ENCODE measurements around the gene SLC39A11.
"Not testable (repeated sequence)": the region's sequence is repeated elsewhere in the genome, so short reads cannot be mapped to it uniquely, and the experiment has no call there.

The SLC39A11 gene

DNA sequence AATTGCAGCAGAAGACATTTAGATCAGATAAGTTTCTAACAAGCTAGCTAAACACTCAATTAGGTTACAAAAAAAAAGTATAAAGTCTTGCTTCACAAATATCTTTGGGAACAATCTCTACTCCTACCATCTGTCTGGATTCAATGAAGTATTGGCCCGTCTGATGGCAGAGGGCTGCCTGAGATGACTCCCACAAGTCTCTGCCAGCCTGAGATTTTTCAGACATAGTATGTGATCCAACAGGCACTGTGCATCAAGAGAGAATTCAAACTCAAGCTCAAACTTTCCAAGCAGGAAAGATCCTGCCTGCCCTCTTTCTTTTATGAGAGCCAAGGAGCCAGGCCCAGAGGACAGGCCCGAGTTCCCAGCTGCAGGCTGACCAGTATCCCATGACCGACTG is 22.6 kb downstream of the SLC39A11 start:
- no peak for DNase-seq

DNA sequence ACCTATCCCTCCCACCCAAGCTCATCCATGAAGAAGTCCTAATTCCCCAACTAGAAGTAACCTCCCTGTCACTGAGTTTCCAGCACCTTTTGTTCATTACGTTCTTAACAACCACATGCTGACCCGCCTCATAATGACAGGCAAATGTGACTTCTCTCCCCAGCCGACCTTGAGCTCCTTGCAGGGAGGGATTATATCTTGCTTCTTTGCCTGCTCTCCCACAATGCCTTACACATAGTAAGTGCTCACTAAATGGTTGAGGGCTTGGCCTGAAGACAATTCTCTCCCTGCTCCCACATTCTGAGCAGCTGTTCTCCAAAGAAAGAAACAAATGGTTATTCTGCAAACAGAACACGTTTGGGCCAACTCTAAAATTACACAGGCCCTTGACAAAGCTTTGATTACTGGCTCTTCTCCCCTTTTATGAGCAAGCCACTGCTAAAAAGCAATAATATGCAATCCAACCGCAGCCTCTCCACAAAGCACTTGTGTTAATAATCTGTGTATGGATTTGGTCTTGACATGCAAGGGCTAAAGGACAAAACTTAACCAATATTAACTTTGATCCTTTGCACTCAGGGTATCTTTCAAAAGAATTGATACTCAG is 23.2 kb downstream of the SLC39A11 start:
- no peak for DNase-seq

DNA sequence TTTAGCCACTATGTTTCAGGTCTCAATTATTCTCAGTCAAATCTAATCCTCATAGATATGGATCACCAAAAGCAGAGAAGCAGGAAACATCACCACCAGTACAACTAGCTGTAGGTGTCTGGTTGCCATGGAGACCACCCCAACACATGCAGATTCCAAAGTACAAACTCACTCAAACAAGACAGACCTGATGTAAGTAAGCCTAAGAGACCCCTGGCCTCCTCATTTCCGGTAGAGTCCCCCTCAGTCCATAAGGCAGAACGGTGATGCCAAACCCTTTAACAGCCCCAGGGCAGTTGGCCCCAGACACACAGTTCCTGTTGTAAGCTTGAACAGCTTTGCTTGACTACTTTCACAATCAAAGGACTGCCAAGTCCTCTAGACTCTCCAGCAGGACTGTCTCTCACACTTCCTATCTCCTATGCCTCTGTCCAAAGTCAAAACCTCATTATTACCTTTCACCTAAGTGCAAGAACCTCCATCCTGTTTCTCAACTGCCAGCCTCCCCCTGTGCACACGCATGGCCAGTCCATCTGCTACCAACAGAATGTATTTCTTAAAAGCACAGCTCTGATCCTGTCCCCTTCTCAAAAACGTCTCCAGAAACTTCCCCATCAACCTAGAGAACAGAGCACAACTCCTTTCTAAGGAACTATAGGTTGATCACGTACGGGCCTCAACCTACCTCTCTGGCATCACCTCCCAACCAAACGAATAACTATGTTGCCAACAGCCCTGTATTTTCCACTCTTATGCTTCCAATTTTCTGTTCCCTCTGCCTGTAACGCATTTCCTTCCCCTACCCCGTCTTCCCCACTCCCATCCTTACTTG is 23.9 kb downstream of the SLC39A11 start:
- no peak for DNase-seq

DNA sequence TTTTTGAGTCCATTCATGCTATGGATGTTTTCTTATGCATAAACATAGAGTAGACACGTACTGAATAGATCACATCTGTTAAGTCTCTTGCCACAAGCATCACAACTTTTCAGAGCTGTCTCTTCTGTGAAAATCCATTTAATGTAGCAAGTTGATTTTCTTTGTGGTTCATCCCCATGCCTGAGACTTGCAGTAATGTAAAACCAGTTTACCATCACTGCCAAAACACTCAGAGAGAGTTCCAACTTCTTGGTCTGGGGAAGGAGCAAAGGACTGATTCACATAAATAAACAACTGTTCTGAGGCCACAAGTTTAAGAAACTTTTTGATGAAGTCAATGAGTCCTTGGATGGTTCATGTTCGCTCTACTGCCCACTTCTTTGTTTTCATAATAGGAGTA is 24.8 kb downstream of the SLC39A11 start:
- DNase-seq = not testable (repeated sequence)

DNA sequence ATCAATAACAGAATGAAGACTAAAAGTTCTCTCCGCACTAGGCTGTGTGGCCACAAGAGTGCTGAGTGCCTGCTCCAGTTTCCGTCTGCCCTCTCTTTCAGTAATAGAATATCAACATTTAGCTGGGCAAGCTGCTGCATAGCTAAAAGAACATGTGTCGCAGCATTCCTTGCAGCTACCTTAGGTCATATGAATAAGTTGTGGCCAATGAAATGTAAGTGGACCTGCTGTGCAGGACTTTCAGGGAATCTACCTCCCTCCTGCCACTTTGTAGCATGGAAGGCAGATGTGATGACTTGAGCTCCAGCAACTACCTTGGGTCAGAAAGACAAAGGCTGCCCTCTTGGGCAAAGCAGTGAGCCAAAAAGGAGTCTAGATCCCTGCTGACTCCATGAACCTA is 25.4 kb downstream of the SLC39A11 start:
- no peak for DNase-seq

DNA sequence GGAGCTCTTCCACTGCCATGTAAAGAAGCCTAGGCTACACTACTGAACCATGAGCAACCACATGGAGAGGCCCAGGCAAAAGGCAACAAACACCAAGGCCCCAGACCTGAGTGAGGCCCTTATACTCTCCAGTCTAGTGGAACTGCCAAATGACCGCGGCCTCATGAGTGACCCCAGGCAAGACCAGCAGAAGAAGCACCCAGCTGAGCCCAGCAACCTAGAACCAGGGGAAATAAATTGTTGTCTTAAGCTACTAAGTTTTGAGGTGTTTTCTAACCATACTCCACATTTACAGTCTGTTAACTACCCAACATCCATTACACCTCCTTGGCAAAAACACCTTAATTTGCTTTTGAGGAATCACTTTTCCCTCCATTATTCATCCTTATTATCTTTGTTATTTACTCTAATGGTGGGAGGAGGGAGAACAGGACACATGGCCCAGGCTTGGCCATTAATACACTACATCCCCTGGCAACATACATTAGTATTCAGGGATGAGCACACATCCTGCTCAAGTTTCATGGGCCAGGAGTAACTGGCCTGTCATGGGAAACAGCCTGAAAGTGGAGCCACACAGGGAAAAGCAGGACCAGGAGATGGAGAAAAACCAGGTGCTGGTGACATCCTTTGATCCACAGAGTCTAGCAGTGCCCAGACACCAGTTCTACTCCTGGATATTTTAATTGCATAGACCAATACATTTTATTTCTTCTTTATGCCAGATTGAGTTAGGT is 26.2 kb downstream of the SLC39A11 start:
- DNase-seq = no peak

DNA sequence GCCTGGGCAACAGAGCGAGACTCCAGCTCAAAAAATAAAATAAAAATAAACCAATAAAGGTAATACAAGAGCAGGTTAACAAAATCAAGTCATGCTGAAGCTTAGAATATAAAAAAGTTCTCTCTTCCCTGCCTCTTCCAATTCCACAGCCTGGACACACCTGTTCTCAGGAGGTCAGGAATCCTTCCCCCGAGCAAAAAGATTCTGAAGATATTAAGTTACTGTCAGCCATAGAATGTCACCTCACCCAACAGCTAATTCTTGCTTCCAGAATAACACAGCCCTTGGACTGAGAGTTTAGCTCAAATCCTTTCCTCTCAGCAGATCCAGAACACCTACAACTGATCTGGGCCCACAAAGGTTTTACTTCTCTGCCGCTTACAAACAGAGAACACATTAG is 27.1 kb downstream of the SLC39A11 start:
- no peak for DNase-seq

DNA sequence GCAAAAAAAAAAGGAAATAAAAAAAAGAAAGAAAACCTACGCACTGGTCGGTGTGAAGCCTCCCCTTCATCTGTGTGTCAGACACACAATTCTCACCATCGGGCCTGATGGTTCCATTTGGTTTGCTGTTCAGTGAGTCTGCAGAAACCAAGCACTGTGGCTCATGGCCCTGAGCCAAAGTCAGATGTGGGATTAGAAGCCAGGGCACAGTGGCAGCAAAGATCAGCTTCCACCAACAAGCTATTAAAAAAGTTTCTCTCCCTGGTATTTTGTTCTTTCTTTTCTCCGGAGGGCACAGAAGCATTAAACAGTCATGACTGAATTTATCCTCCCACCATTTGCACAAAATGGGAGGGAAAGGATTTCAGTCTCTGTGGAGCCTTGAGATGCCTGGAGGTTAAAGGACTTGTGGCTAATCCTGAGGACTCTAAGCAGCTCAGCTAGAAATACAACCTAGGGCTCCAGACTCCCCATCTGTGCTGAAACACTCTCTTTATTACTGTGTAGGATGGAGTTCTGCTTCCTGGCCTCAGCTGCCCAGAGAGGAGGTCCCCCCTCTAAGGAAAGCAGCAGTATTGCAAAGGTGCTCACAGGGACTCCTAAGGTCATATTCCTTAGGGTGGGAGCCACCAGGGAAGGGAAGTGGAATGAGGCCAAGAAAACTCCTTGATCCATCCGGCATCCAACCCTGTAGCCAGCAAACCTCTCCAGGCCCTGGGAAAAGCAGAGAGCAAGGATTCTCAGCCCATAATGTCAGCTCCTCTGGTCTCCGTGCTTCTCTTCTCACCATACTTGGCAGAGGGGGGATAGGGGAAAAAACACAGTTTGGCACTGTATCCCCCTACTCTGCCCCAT is 28.2 kb downstream of the SLC39A11 start:
- no peak for DNase-seq

DNA sequence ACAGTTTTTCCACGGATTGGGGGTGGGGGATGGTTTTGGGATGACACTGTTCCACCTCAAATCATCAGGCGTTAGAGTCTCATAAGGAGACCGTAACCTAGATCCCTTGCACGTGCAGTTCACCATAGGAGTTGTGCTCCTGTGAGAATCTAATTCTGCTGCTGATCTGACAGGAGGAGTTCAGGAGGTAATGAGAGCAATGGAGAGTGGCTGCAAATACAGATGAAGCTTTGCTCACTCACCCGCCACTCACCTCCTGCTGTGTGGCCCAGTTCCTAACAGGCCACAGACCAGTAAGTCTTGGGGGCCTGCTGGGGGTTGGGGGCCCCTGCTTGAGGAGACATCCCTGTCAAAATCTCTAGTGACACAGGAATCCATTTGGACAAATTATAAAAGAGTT is 29.8 kb downstream of the SLC39A11 start:
- DNase-seq = no peak

DNA sequence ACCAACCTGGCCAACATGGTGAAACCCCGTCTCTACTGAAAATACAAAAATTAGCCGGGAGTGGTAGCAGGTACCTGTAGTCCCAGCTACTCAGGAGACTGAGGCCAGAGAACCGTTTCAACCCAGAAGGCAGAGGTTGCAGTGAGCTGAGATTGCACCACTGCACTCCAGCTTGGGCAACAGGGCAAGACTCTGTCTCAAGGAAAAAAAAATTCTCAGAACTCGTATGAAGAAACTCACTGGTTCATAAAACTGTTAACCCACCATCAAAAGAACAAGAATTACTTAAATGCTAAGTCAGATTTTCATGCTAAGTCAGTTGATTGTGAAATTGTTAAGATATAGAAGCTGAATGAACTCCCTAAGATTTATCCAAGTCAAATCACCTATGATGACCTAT is 31.3 kb downstream of the SLC39A11 start:
- DNase-seq = no peak

DNA sequence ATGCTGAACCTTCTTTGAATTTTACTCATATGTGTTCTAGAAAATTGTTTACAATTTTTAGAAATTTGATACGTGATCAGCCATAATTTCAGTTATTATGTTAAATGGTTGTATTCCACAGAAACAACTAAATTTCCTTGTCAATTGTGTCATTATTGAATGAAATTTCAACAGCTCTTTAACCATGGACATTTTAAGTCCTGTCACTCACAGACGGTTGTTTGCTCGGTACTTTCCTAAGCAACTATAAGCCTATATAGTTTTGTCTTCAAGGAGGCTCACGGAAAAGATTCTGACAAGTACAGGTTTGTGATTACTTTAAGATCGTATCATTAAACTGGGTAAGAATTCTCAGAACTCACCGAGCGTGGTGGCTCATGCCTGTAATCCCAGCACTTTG is 31.8 kb downstream of the SLC39A11 start:
- DNase-seq = no peak

DNA sequence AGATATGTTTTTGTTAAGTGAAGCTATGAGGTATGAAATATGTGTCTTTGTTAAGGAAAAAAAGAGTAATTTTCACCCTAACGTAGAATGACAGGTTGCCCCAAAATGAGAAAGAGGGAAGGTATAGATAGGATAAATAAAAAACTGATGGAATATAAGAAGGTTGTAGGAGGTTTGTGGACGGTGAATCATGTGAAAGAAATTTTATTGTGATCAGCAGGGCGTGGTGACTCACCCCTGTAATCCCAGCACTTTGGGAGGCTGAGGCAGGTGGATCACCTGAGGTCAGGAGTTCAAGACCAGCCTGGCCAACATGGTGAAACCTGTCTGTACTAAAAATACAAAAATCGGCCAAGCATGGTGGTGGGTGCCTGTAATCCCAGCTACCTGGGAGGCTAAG is 32.8 kb downstream of the SLC39A11 start:
- DNase-seq = not testable (repeated sequence)

DNA sequence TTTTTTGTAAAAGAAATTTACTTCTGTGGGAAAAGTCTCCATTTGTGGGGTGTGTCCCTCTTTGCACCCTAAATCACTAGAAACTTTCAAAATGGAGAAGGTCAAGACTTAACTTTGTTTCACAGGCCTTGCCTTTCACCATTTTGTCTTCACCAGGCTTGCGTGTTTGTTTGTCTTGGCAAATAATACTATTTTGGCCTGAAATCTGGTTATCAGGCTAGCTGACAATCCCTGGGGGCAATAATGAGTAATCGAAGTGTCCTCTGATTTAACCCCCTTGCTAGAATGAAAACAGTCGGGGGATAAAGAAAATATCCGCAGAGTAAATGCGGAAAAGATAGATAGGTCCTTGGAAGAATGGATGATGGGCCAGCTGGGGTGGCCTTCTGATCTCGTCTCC is 34.5 kb downstream of the SLC39A11 start:
- DNase-seq = no peak

DNA sequence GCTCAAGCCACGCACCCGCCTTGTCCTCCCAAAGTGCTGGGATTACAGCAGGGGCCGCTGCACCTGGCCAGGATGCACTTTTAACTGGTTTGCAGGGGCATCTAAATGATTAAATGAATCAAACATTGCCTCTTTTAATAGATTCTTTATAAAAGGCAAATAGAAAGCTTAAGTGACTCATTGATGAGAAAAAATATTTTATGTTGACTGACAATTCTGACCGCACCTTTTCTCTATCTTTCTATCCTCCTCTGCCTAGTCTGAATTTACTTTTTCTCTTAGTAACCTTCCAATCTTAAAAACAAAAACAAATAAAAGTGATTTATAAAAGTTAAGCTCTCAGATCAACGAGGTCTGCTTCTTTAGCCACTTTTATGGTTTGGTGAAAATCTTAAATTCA is 35.3 kb downstream of the SLC39A11 start:
- no peak for DNase-seq

DNA sequence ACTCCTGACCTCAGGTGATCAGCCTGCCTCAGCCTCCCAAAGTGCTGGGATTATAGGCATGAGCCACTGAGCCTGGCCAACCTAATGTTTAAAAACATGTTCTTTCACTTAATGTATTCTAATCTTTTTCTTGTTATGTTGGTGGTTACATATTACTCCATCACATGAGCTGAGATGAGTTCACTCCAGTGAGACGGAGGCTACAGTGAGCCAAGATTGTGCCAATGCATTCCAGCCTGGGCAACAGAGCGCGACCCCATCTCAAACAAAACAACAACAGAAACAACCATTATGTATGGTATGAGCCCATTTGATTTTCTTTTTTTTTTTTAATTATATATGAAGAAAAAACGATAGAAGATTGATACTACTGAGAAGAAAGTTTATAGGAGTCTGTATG is 39.6 kb downstream of the SLC39A11 start:
- no peak for DNase-seq

DNA sequence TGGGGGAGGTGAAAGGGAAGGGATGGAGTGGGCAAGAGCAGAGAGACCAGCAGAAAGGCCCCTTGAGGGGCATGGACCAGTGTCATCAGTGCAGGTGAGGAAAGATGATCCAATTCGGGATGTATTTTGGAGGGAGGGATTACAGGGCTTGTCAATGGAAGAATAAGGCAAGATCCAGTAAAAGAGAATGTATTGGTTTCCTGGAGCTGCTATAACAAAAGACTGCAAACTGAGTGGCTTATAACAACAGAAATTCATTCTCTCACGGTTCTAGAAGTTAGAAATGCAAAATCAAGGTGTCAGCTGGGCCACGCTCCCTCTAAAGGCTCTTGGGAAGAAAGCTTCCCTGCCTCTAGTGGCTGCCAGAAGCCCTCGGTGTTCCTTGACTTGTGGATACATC is 41.7 kb downstream of the SLC39A11 start:
- DNase-seq = no peak

DNA sequence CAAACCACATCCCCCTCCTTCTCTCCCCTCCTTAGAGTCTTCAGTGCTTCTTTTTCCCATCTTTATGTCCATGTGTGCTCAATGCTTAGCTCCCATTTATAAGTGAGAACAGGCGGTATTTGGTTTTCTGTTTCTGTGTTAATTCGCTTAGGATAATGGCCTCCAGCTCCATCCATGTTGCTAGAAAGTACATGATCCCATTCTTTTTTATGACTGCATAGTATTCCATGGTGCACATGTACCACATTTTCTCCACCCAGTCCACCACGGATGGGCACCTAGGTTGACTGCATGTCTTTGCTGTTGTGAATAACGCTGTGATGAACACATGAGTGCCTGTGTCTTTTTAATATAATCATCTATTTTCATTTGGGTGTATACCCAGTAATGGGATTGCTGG is 44.3 kb downstream of the SLC39A11 start:
- DNase-seq = no peak

DNA sequence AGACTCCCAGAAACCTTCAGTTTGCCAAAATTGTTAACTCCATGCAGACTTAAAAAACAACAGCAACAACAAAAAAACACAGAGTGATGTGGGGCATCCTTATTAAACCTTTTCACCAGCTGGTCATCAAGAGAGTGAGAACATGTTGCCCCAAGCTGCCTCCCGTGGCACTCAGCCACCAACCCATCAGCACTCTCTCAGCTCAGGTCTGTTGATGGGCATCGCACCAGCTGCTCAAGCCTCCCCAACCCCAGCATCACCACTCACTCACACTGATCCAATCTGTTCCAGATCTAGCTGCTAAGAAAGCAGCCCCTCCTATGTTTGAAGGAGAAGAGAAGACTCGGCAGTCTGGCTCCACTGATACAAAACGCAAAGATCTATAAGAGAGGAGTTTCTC is 46.8 kb downstream of the SLC39A11 start:
- no peak for DNase-seq

DNA sequence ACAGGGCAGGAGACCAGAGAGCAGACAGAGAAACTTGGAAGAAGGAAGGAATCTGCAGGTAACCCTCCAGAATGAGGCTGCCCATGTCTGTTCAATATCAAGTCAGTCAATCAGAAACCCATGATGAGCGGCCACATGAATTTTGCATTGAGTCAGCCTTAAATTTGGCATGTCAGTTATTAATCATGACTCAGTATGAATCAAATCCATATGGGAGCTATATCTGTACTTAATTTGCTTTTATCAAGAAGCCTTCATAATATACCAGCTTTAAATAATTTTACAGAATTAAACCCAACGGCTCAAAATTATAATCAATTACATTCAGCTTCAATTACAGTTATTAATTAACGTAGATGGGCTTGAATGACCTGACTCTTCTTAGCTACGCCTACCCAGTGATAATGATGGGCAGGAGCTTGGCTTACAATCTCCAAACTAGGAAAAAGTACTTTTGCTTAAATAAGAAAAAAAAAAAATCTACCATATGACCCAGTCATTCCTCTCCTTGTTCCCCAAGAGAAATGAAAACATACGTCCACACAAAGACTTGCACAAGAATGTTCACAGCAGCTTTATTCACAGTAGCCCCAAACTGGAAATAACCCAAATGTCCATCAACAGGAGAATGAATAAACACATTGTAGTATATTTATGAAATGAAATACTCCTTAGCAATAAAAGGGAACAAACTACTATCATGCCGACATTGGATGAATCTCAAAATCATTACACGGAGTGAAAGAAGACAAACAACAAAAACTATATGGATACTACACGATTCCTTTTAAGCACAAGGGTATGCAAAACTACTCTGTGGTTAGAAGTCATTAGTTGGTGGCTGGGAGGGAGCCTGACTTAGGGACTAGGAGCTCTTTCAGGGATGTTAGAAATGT is 48.6 kb downstream of the SLC39A11 start:
- no peak for DNase-seq

DNA sequence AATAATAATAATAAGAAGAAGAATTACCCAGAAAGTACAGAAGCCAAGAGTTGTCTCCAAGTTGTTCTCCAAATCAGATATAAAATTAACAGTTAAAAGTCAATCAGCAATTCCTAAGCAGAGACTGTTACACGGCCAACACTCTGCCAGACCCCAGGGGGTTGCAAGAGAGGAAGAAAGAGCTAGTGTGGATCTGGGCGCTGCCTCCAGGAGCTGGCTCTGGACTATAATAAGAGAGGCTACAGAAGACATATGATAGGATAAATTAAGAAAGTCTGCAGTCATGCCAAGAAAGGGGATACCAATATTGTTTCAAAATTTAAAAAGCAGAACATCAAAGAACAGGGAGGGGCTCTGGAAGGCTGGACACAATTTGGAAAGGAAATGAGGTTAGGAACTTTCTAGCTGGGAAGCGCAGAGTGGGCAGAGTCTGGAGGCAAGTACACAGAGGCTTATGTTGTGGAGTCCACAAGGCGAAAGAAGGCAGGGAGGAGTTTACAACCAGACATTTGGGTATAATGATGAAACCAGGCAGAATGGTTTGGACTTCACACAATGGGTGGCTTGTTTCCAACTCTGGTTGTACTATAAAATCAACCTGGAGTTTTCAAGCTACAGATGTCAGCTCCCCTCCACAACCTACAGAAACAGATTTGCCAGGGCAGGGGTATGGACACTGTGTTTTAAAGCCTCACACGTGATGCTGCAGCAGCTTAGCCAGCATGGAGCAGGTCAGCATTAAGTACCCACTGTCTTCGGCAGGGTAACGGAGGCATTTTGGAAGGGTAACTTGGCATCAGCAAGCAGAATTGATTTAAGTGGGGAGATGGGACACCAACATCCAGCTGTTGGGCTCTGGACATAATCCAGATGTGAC is 49.4 kb downstream of the SLC39A11 start:
- no peak for DNase-seq

DNA sequence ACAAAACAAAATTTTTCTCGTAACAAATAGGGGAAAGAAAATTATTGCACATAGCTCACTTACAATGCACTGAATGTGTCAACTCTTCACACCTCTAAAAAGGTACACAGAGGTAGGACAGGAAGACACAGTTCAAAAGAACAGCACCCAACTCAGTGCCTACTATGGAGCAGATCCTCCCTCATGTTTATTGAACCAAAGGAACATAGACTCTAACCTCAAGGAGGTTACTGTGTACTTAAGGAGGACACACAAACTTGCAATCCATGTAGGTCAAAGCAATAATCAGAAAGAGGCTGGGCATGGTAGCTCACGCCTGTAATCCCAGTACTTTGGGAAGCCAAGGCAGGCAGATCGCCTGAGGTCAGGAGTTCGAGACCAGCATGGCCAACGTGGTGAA is 50.3 kb downstream of the SLC39A11 start:
- DNase-seq = no peak

All from NK-92 treated with Interleukin-12 subunit alpha and Interleukin-12 subunit beta, amount 100 ng/mL, for 24 hours (cell line).